ENCODE measurements around the gene SELENOH.

The SELENOH gene

DNA sequence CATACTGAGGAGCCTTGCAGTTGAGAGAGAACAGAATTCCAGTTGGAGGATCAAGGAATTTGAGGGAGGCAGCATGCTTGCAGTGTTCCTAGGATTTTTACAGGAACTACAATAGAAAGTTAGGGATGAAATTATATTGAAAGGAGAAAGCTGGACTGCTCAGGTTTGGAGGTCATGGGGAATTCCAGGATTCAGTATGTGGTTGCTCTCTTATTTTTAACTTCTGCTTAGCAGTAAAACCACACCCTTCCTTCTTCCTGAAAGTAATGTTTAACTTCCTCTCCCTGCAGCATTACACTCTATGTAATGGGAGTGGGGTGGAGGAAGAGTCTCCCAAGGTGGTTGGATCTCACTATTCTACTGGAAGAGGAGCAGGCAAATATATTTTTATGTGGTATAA is 51.6 kb downstream of the SELENOH start:
- in situ Hi-C loops (cut with HindIII; ENCODE audit: low pct_unique_long_range_greater_than_20kb, low sequenced_read_pairs) = no loop called here
- TF ChIP-seq JUND (IDR thresholded peaks at IDR 0.05; ENCODE audit: low read depth) = no peak
- peak in 1 of 2 experiments; percentile 42 for DNase-seq (ENCODE audit: low read depth in 1 of 2, low spot score in 1 of 2)
